HEK293 (cell line): ENCODE data around the gene CHKA.

Experiments
- CTCF ChIA-PET: fragments of 350-600 bp; formaldehyde crosslinking; extraction: SDS; loops from one replicate; lab custom pipeline; 2021; ENCODE audit warnings: antibody characterized with exemption; lab: Yijun Ruan, JAX
- POLR2A ChIA-PET: fragments of 300-600 bp; formaldehyde crosslinking; extraction: SDS; loops from one replicate; lab custom pipeline; 2020; ENCODE audit warnings: antibody characterized with exemption, inconsistent platforms; lab: Yijun Ruan, JAX
- H3K27ac ChIP-seq: fragments of 200-500 bp; sonication (Bioruptor generic); 2 replicates; pipeline ENCODE4 v1.5.1; 2014; ENCODE audit warnings: low read depth, low read length, control low read depth, inconsistent platforms; ENCODE audit errors: extremely low read depth
- H3K36me3 ChIP-seq, 2 experiments: fragments of 200-500 bp in 1 of 2; sonication (Bioruptor generic) in 1 of 2; 1 replicate in 1 of 2; 2 replicates in 1 of 2; pipeline ENCODE4 v1.5.1; 2014 to 2017; ENCODE audit warnings: inconsistent platforms in 2 of 2, low read length in 2 of 2; ENCODE audit not compliant: control insufficient read depth in 2 of 2, insufficient read depth in 1 of 2
- H3K4me1 ChIP-seq: fragments of 200-500 bp; sonication (Bioruptor generic); 2 replicates; pipeline ENCODE4 v1.5.1; 2014; ENCODE audit warnings: mild to moderate bottlenecking, low read length, inconsistent platforms; ENCODE audit not compliant: control insufficient read depth, insufficient read depth
- H3K4me3 ChIP-seq: 2 replicates; pipeline ENCODE4 v1.5.1; 2011; ENCODE audit warnings: low read depth, mild to moderate bottlenecking, control low read depth, low read length, moderate library complexity
- H3K9me3 ChIP-seq: fragments of 200-500 bp; sonication (Bioruptor generic); 2 replicates; pipeline ENCODE4 v1.5.1; 2014; ENCODE audit warnings: low read depth, low read length, inconsistent platforms; ENCODE audit not compliant: control insufficient read depth, insufficient read depth
- GLI4 ChIP-seq: fragments of 450-650 bp; formaldehyde crosslinking; IDR thresholded peaks from 2 replicates; pipeline ENCODE4 v1.5.1; 2016; ENCODE audit warnings: missing biosample characterization, missing genetic modification characterization
- KLF16 ChIP-seq: fragments of 450-650 bp; formaldehyde crosslinking; IDR thresholded peaks from 2 replicates; pipeline ENCODE4 v1.5.1; 2017; ENCODE audit warnings: missing biosample characterization, missing genetic modification characterization
- PRDM10 ChIP-seq: fragments of 450-650 bp; formaldehyde crosslinking; IDR thresholded peaks from 2 replicates; pipeline ENCODE4 v1.5.1; 2016; ENCODE audit warnings: missing biosample characterization, missing genetic modification characterization
- PRDM6 ChIP-seq: fragments of 450-650 bp; formaldehyde crosslinking; IDR thresholded peaks from 2 replicates; pipeline ENCODE4 v1.5.1; 2017; ENCODE audit warnings: missing biosample characterization, missing genetic modification characterization
- SP7 ChIP-seq: fragments of 450-650 bp; formaldehyde crosslinking; IDR thresholded peaks from 2 replicates; pipeline ENCODE4 v1.5.1; 2016; ENCODE audit warnings: missing biosample characterization, missing genetic modification characterization
- YY1 ChIP-seq: fragments of 450-650 bp; formaldehyde crosslinking; IDR thresholded peaks from 2 replicates; pipeline ENCODE4 v1.5.1; 2018; ENCODE audit warnings: missing biosample characterization, missing genetic modification characterization
- ZBTB17 ChIP-seq: fragments of 450-650 bp; formaldehyde crosslinking; IDR thresholded peaks from 2 replicates; pipeline ENCODE4 v1.5.1; 2016; ENCODE audit warnings: missing biosample characterization, missing genetic modification characterization
- ZNF121 ChIP-seq: fragments of 450-650 bp; formaldehyde crosslinking; IDR thresholded peaks from 2 replicates; pipeline ENCODE4 v1.5.1; 2016; ENCODE audit warnings: missing biosample characterization, missing genetic modification characterization
- ZNF138 ChIP-seq: fragments of 450-650 bp; formaldehyde crosslinking; IDR thresholded peaks from 2 replicates; pipeline ENCODE4 v1.5.1; 2016; ENCODE audit warnings: missing biosample characterization, missing genetic modification characterization, borderline replicate concordance
- ZNF157 ChIP-seq: fragments of 450-650 bp; formaldehyde crosslinking; IDR thresholded peaks from 2 replicates; pipeline ENCODE4 v1.5.1; 2016; ENCODE audit warnings: missing biosample characterization, missing genetic modification characterization
- ZNF169 ChIP-seq: fragments of 450-650 bp; formaldehyde crosslinking; IDR thresholded peaks from 2 replicates; pipeline ENCODE4 v1.5.1; 2016; ENCODE audit warnings: missing biosample characterization, missing genetic modification characterization
- ZNF274 ChIP-seq, 2 experiments: fragments of 200-500 bp in 1 of 2; fragments of 450-650 bp in 1 of 2; sonication (Bioruptor generic) in 1 of 2; formaldehyde crosslinking in 1 of 2; IDR thresholded peaks; 2 replicates each; pipeline versions ENCODE4 v1.5.1 to v1.6.1; 2014 to 2016; ENCODE audit warnings: borderline replicate concordance in 1 of 2, inconsistent platforms in 1 of 2, low read length in 1 of 2, missing biosample characterization in 1 of 2, missing genetic modification characterization in 1 of 2
- ZNF292 ChIP-seq: fragments of 450-650 bp; formaldehyde crosslinking; IDR thresholded peaks from 2 replicates; pipeline ENCODE4 v1.5.1; 2016; ENCODE audit warnings: low read depth, missing biosample characterization, missing genetic modification characterization, borderline replicate concordance
- ZNF311 ChIP-seq: fragments of 450-650 bp; formaldehyde crosslinking; IDR thresholded peaks from 2 replicates; pipeline ENCODE4 v1.5.1; 2017; ENCODE audit warnings: missing biosample characterization, missing genetic modification characterization, borderline replicate concordance
- ZNF404 ChIP-seq: fragments of 450-650 bp; formaldehyde crosslinking; IDR thresholded peaks from 2 replicates; pipeline ENCODE4 v1.5.1; 2017; ENCODE audit warnings: missing biosample characterization, missing genetic modification characterization
- ZNF433 ChIP-seq: fragments of 450-650 bp; formaldehyde crosslinking; IDR thresholded peaks from 2 replicates; pipeline ENCODE4 v1.5.1; 2016; ENCODE audit warnings: missing biosample characterization, missing genetic modification characterization, low read depth
- ZNF561 ChIP-seq: fragments of 450-650 bp; IDR thresholded peaks from 2 replicates; pipeline ENCODE4 v1.5.1; 2018; ENCODE audit warnings: missing biosample characterization, missing genetic modification characterization, borderline replicate concordance
- ZNF610 ChIP-seq: fragments of 450-650 bp; formaldehyde crosslinking; IDR thresholded peaks from 2 replicates; pipeline ENCODE4 v1.5.1; 2016; ENCODE audit warnings: missing biosample characterization, missing genetic modification characterization, borderline replicate concordance
- ZNF660 ChIP-seq: fragments of 450-650 bp; IDR thresholded peaks from 2 replicates; pipeline ENCODE4 v1.5.1; 2018; ENCODE audit warnings: missing biosample characterization, mild to moderate bottlenecking, missing genetic modification characterization

Gene CHKA

DNA sequence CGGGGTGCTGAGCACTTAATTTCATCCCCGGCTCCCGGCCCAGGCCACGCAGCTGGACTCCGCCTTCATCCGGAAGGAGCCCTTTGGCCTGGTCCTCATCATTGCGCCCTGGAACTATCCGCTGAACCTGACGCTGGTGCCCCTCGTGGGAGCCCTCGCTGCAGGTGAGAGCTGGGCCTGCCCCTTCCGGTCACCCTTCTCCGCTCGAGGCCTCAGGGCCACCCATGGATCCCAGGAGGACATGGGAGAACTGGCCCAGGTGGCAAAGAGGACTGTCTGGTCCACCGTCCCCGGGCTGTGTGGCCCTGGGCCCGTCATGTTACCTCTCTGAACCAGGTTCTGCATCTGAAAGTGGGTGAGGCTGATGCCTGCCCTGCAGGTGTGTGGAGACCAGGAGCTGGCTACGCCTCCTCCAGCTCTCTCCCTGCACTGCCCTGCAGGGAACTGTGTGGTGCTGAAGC, 102.4 kb downstream of the CHKA start (continued):
- TF ChIP-seq PRDM6 (tag by site-specific recombination): no peak

GRCh38 chr11:68017980-68018729, 103.0 kb downstream of the CHKA start:
- no peak overlapping the region for H3K27ac ChIP-seq
- ChIA-PET CTCF (no interaction called here), POLR2A (no interaction called here)
- no peaks in the 10 kb centered on the region for H3K4me1 ChIP-seq
- no peaks in the 10 kb centered on the region for H3K36me3 ChIP-seq
- H3K4me3 ChIP-seq: no peak overlapping the region
- no peaks in the 10 kb centered on the region for H3K9me3 ChIP-seq
- TF ChIP-seq ZNF274 (IDR thresholded peaks at IDR 0.05; ENCODE audit: low read length): no peak
- no peak for TF ChIP-seq ZNF274 (tag by site-specific recombination; IDR thresholded peaks at IDR 0.05; ENCODE audit: borderline replicate concordance)
- TF ChIP-seq ZNF292 (tag by site-specific recombination): no peak
- no peak for TF ChIP-seq ZNF561 (tag by site-specific recombination)
- no peak for TF ChIP-seq ZNF311 (tag by site-specific recombination)
- TF ChIP-seq KLF16 (tag by site-specific recombination): no peak
- no peak for TF ChIP-seq ZNF660 (tag by site-specific recombination)
- no peak for TF ChIP-seq ZNF433 (tag by site-specific recombination)
- no peak for TF ChIP-seq SP7 (tag by site-specific recombination)
- TF ChIP-seq ZNF404: no peak
- no peak for TF ChIP-seq ZNF138 (tag by site-specific recombination)
- TF ChIP-seq GLI4 (tag by site-specific recombination): no peak
- no peak for TF ChIP-seq YY1
- no peak for TF ChIP-seq ZNF169 (tag by site-specific recombination)
- no peak for TF ChIP-seq PRDM10
- TF ChIP-seq ZNF157 (tag by site-specific recombination): no peak
- no peak for TF ChIP-seq ZNF121
- TF ChIP-seq ZBTB17 (tag by site-specific recombination): no peak
- TF ChIP-seq ZNF610: no peak
